Fibroblast of skin of left biceps (primary cell): ENCODE data around the gene CD47.

Experiments used
- DNase-seq, 2 experiments: peaks; one replicate each; pipeline ENCODE4 v3.0.0-alpha.2; 2013; ENCODE audit warnings: low read depth in 2 of 2

CD47 gene

DNA sequence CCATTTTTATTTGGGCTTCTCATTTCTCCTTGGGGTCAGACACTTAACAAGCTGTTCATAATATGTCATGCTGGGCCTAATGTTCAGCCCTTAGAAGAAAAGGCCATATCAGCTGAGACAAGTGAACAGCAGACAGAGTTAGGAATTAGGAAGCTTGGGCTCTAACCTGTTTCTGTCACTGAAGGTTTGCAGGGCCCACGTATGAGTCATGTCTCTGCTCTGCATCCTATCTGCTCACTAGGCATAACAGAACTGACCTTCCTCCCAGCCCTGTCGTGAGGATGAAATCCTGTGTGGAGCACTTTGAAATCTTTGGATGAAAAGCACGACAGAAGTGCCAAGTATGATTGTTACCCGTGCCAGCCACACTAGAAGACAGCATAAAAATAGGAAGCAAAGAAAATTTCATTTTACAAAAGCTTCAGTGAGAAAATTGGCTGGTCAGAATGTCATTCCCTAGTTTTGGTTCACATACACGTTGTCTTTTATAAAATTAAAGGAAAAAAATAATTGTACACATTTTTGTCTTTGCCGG lies 26.5 kb upstream of the CD47 start:
- DNase-seq: no peak

DNA sequence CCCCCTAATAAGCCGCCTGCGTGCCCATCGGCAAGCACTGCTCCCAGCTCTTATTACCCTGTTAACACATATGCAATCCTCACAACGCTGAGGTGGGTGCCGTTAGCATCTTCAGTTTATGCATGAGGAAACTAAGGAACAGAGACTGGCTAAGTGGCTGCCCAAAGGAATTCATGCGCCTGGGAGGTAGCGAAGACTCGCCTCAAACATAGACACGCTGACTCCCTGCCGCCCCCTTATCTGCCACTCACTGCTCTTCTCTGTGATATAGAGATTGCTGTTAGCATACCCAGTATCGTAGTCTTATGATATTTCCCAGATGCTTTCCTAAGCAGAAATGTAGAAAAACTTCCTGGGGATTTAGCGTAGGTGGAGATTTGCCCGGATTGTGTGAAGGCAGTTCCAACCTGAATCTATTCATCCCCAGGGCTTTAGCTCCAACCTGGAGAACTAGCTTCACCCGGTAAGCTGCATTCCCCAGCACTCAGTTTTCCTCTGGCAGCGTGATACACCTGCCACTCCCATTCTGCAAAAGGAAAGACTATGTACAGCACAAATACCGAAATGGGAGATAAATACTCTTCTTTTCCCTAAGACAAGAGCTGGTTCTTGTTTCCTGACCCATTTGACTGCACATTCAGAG lies 23.7 kb upstream of the CD47 start:
- DNase-seq: no peak

- DNase-seq: no peak
Observed at GRCh38 chr3:108113975-108114374, 23.1 kb upstream of the CD47 start.

- no peak for DNase-seq
Observed at GRCh38 chr3:108110934-108111333, 20.1 kb upstream of the CD47 start.

DNA sequence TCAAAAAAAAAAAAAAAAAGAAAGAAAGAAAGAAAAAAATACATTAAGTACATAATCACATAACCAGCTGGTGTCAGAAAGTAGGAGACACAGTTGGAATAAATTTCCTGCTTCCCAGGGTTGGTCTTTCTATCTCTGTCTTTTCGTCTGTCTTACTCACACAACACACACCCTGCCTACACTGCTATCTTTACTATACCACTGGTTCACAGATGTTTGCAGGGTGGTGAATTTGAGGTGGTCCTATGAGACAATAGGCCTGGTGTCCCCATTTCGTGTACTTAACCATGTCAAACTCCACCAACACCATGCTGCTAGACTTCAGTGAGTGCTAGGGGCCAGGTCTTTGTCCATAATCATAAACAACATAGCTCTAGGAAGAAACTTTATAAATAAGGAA lies 17.6 kb upstream of the CD47 start:
- no peak for DNase-seq

DNA sequence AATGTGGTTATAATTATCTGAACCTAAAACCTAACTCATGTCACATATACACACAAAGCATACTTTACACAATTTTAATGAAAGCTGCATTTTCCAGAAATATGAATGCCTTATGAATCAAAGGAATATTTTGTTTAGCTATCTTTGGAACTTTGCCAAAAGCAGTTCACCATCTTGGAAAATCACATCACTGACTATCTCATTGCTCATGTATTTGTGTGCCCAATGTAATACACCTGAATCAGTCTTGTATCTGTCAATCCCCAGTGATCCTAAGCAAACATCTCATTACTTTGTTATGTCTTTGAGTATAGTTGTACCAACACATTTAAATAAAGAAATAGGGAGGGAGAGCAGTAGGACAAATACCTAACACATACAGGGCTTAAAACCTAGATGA lies 15.6 kb upstream of the CD47 start:
- DNase-seq: no peak

- DNase-seq: peak; percentile 49 to 51
Observed at GRCh38 chr3:108106031-108106430, 15.2 kb upstream of the CD47 start.

- peak in 1 of 2 experiments; percentile 34 for DNase-seq
Observed at GRCh38 chr3:108103886-108104797, 13.3 kb upstream of the CD47 start.

DNA sequence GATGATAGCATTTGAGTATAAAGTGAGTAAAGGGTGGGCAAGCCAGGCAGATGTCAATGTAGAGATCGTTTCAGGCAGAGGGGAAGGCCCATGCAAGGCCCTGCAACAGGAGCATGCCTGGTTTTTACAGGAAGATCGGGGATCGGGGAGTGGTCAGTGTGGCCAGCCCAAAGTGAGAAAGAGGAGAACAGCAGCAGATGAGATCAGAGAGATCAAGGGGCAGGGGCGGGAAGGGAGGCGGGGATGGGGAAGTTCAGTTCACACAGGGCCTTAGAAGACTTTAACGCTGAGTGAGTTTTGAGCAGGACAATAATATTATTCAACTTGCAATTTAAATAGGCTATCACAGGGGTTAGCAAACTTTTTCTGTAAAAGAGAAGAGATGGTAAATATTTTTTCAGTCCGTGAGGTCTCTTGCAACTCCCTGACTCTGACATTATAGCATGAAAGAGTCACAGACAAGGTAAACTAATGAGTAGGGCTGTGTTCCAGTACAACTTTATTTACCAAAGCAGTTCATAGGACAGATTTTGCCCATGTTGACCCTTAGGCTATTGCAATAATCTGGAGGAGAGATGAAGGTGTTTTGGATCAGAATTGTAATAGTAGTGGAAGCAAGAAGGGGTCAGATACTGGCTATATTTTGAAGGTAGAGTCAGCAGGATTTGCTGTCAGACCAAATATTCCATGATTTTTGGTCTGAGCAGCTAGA lies 12.4 kb upstream of the CD47 start:
- DNase-seq: no peak

DNA sequence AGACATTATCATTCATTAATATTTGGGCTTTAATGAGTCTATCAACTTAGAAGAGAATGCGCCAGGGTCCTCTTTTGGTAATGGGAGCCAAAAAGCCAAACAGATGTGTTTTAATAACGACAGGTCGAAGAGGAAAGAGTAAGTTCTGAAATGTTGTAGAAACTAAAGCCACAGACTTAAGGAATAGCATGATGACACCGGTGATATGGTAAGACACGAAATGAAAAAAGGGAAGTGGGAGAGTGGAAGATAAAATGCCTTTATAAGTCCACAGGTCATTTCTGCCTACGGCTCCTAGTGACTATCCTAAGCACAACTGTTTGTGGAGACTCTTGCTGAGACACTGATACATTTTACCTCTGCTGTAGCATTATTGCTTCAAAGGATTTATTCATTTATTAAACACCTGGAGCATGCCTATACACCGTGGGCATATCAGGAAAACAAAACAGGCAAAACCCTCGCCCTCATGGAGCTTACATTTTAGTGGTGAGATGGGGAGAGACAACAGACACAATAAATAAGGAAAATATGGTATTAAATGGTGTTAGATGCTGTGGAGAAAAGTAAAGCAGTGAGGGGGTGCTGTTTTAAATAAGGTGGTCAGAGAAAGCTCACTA lies 11.7 kb upstream of the CD47 start:
- DNase-seq: no peak

GRCh38 chr3:108100906-108101660 lies 10.3 kb upstream of the CD47 start:
- no peak for DNase-seq

- DNase-seq: no peak
Observed at GRCh38 chr3:108099679-108100428, 9.0 kb upstream of the CD47 start.

GRCh38 chr3:108099244-108099643 lies 8.4 kb upstream of the CD47 start:
- no peak for DNase-seq

DNA sequence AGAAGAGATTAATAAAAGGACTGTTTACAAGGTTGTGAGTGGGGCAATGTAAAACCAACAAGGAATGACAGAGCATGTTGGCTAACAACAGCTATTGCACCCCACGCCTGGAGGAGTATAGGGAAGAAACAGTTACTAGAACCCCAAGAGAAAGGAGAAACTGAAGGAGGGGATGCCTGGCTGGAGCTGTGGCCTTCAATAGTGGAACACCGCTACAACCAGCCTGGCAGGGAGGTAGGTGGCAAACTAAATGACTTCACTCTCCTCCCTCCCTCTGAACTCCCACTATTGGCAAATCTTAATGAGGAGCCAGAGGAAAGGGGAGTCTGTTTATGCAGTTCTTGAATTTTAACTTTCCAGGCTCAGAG lies 7.2 kb upstream of the CD47 start:
- DNase-seq: no peak

- DNase-seq: no peak
Observed at GRCh38 chr3:108097322-108098002, 6.6 kb upstream of the CD47 start.

DNA sequence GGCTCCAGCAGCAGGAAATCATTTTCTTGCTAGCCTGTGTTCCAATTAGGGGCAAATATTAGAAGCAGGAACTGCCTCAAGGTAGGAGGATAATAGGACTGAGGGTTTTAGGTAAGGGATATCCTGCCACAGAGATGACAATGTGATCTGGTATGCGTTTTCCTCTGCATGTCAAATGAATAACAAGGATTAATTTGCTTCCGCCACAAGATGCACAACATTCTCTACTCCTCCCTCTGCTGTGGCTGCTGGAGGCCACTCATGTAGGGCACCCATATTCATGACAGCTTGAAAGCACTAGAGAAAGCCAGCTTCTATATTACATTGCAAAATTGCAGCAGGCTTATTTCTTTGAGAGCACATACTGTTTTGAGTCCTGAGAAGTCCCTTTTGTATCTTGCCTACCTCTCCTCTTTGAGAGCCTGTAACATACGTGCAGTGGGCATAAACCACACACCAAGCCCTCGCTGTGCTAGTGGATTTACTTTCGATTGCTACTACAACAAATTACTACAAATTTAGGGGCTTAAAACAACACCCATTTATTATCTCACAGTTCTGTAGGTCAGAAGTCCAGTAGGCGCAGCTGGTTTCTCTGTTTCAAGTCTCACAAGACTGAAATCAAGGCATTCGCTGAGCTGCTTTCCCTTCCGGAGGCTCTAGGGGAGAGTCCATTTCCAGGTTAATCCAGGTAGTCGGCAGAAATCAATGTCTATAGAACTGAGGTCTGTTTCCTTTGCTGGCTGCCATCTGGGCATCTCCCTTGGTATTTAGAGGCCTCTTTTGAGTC lies 5.9 kb upstream of the CD47 start:
- no peak for DNase-seq

DNA sequence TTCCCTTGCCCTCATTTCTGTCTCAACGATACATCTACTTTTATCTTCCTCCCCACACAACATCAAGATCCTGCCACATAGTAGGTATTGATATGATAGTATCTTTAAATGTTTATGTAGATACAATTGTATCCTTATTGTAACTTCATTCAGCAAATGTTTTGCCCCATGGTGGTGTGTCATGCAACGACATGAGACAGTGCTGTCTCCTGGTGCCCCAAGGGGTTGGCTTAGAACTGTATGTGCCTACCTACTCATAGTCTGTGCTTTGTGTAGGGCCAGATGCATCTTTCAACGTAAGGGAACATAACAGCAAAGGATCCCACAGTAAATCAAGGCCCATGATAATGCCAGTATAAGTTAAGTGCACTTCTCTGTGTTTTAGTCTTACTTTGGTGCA lies 2.8 kb upstream of the CD47 start:
- no peak for DNase-seq

GRCh38 chr3:108093021-108093420 lies 2.2 kb upstream of the CD47 start:
- DNase-seq: no peak

DNA sequence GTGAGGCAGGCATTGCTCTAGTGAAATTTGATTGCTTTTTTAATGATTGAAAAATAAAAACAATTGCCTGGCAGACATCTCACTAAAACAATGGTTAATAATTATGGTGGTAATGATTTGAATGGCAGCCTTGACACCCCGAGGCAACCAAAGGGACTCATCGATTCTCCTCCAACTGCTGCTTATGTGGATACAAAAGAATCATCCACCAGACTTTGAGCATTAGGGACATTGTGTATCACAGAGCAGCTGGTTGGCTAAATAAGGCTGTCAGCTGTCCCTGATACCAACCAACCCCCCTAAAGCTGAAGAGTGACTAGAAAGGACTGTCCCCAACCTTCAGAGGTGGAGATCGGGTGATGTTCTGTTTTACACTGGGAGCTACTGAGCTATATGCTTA lies 1.7 kb upstream of the CD47 start:
- no peak for DNase-seq
